ENCODE results near the gene ANKRD44.

DNA sequence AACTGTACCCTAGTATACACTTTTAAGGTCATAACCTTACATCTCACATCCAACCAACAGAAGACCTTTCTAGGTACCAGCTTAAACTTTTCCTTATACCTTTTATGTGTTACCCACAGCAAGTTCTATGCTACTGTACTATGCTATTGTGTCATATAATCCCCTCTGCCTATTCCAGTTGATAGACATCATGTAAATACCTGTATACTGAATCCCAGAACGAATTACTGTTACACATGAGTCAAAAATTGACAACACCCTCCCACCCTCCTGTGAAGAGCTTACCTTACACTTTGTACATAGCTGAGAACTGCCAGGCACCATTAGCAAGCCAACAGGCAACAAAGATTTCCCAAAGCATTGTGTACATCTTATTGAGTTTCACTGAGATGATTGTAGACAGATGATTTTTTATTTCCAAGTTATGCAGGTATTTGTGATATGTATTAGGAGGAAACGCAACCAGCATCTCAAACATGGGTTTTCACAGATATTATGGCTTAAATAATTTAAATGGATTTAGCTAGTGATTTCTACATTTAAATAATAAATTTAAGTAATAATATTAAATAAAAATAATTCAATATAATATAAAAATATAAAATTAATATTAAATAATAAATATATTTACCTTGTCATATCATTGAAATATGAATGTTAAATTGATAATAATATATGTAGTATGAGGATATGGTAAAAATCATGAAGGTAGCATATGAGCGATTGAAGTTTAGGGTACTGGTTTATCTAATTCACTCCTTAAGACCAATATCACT is 43.0 kb upstream of the ANKRD44 start:
- no peak for TF ChIP-seq SUZ12 (IDR thresholded peaks at IDR 0.05; ENCODE audit: extremely low read depth, insufficient read depth, insufficient read length)
- no peak for TF ChIP-seq ZNF274 (IDR thresholded peaks at IDR 0.05; ENCODE audit: low read depth, low read length)
